Measurements from ENCODE around the gene PLCH1.
A peak's percentile ranks its signal among the peaks of the same experiment; 100 is the strongest.

PLCH1 gene

GRCh38 chr3:155763870-155764463 lies 19.1 kb upstream of the PLCH1 start:
- no peak overlapping the region for H3K27ac ChIP-seq (ENCODE audit: low read length)
- no peaks in the 10 kb centered on the region for H3K4me1 ChIP-seq (ENCODE audit: insufficient read depth, low read length)
- no peaks in the 10 kb centered on the region for H3K36me3 ChIP-seq (ENCODE audit: insufficient read depth, low read depth, low read length)
- no peak overlapping the region for H3K9ac ChIP-seq (ENCODE audit: low read depth, low read length)
- H3K4me3 ChIP-seq (ENCODE audit: low read length) = no peak overlapping the region
- no peaks in the 10 kb centered on the region for H3K27me3 ChIP-seq (ENCODE audit: insufficient read depth, low read length)
- H3K9me3 ChIP-seq (ENCODE audit: insufficient read depth, low read depth, low read length) = no peaks in the 10 kb centered on the region

GRCh38 chr3:155760653-155761052 lies 15.8 kb upstream of the PLCH1 start:
- H3K4me1 ChIP-seq (ENCODE audit: insufficient read depth, low read length) = no peaks in the 10 kb centered on the region
- no peaks in the 10 kb centered on the region for H3K9me3 ChIP-seq (ENCODE audit: insufficient read depth, low read depth, low read length)
- no peaks in the 10 kb centered on the region for H3K36me3 ChIP-seq (ENCODE audit: insufficient read depth, low read depth, low read length)
- no peak overlapping the region for H3K9ac ChIP-seq (ENCODE audit: low read depth, low read length)
- no peak overlapping the region for H3K27ac ChIP-seq (ENCODE audit: low read length)
- H3K27me3 ChIP-seq (ENCODE audit: insufficient read depth, low read length) = no peaks in the 10 kb centered on the region
- H3K4me3 ChIP-seq (ENCODE audit: low read length) = no peak overlapping the region

GRCh38 chr3:155757577-155757976 lies 12.7 kb upstream of the PLCH1 start:
- Histone ChIP-seq H3K27ac (ENCODE audit: low read length) (no peak overlapping the region), H3K4me3 (ENCODE audit: low read length) (no peak overlapping the region), H3K36me3 (ENCODE audit: insufficient read depth, low read depth, low read length) (no peaks in the 10 kb centered on the region), H3K9ac (ENCODE audit: low read depth, low read length) (no peak overlapping the region), H3K9me3 (ENCODE audit: insufficient read depth, low read depth, low read length) (no peaks in the 10 kb centered on the region), H3K4me1 (ENCODE audit: insufficient read depth, low read length) (peaks cover 3% of the 10 kb centered on the region; the same call in 1 of the 2 replicates), H3K27me3 (ENCODE audit: insufficient read depth, low read length) (no peaks in the 10 kb centered on the region)

GRCh38 chr3:155753038-155753639 lies 8.3 kb upstream of the PLCH1 start:
- Histone ChIP-seq H3K9ac (ENCODE audit: low read depth, low read length) (no peak overlapping the region), H3K27me3 (ENCODE audit: insufficient read depth, low read length) (no peaks in the 10 kb centered on the region), H3K9me3 (ENCODE audit: insufficient read depth, low read depth, low read length) (no peaks in the 10 kb centered on the region), H3K4me3 (ENCODE audit: low read length) (no peak overlapping the region), H3K4me1 (ENCODE audit: insufficient read depth, low read length) (peaks cover 26% of the 10 kb centered on the region; the same call in 1 of the 2 replicates), H3K36me3 (ENCODE audit: insufficient read depth, low read depth, low read length) (no peaks in the 10 kb centered on the region), H3K27ac (ENCODE audit: low read length) (no peak overlapping the region)

GRCh38 chr3:155748611-155749365 lies 3.9 kb upstream of the PLCH1 start:
- Histone ChIP-seq H3K27ac (ENCODE audit: low read length) (no peak overlapping the region), H3K4me1 (ENCODE audit: insufficient read depth, low read length) (peaks cover 45% of the 10 kb centered on the region), H3K4me3 (ENCODE audit: low read length) (no peak overlapping the region), H3K27me3 (ENCODE audit: insufficient read depth, low read length) (peaks cover 4% of the 10 kb centered on the region; the same call in 1 of the 2 replicates), H3K9ac (ENCODE audit: low read depth, low read length) (0 out of 2 replicates have a peak overlapping the region, but pooled peaks have one; percentile 30), H3K9me3 (ENCODE audit: insufficient read depth, low read depth, low read length) (no peaks in the 10 kb centered on the region), H3K36me3 (ENCODE audit: insufficient read depth, low read depth, low read length) (no peaks in the 10 kb centered on the region)

DNA sequence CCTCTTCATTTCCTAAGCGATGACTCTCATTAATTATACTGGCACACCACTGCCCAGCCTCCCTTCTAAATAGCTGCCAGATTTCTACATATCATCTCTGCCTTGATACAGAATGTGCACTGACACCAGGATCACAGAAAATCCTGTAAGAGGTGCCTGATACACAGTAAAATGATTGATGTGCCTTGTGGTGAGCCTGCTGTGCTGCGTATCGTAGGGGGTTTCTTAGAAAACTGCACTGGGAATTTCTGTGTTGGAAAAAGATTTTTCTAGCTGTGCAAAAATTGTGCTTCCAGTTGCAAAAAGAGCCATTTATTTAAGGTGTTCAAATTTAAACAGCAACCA lies 3.0 kb upstream of the PLCH1 start:
- Histone ChIP-seq H3K9ac (ENCODE audit: low read depth, low read length) (peak overlapping the region; percentile 56; the same call in 1 of the 2 replicates), H3K27me3 (ENCODE audit: insufficient read depth, low read length) (peaks cover 4% of the 10 kb centered on the region; the same call in 1 of the 2 replicates), H3K4me1 (ENCODE audit: insufficient read depth, low read length) (peaks cover 45% of the 10 kb centered on the region), H3K36me3 (ENCODE audit: insufficient read depth, low read depth, low read length) (no peaks in the 10 kb centered on the region), H3K4me3 (ENCODE audit: low read length) (peak overlapping the region; percentile 65), H3K9me3 (ENCODE audit: insufficient read depth, low read depth, low read length) (no peaks in the 10 kb centered on the region), H3K27ac (ENCODE audit: low read length) (no peak overlapping the region)

DNA sequence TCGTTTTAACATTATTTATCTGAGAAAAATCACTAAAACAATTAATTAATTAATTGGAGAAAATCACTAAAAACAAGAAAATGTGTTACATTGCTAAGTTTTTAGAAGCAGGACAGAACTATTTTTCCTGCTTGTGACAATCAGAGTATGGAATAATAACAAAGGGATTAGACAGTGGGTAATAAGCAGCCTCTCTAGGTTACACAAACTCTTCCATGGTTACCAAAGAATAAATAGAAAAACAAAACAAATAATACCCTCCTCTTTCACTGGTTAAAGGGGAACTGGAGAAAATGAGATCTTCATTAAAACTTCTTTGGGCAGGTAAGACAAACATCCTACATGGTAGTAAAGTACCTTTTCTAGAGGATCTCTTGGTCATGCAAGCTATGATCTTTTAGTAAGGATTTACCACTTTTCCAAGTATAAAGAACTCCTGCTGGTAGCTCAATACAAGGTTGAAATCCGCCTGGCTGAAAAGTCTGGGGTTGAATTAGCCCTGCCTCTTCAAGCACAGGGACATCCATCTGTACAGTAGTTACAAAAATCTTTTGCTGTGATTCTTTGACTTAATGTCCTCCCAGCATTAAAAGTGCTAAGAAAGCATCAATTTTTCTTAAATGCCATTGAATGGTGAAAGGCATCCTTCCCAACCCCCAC lies 2.5 kb upstream of the PLCH1 start:
- Histone ChIP-seq H3K9me3 (ENCODE audit: insufficient read depth, low read depth, low read length) (no peaks in the 10 kb centered on the region), H3K36me3 (ENCODE audit: insufficient read depth, low read depth, low read length) (no peaks in the 10 kb centered on the region), H3K4me1 (ENCODE audit: insufficient read depth, low read length) (peaks cover 40% of the 10 kb centered on the region), H3K9ac (ENCODE audit: low read depth, low read length) (peak overlapping the region; percentile 56; the same call in 1 of the 2 replicates), H3K27ac (ENCODE audit: low read length) (no peak overlapping the region), H3K27me3 (ENCODE audit: insufficient read depth, low read length) (peaks cover 4% of the 10 kb centered on the region; the same call in 1 of the 2 replicates), H3K4me3 (ENCODE audit: low read length) (peak overlapping the region; percentile 65)

GRCh38 chr3:155746703-155747102 lies 1.8 kb upstream of the PLCH1 start:
- H3K4me1 ChIP-seq (ENCODE audit: insufficient read depth, low read length) = peaks cover 33% of the 10 kb centered on the region
- peak overlapping the region; percentile 65 for H3K4me3 ChIP-seq (ENCODE audit: low read length)
- no peaks in the 10 kb centered on the region for H3K9me3 ChIP-seq (ENCODE audit: insufficient read depth, low read depth, low read length)
- no peaks in the 10 kb centered on the region for H3K36me3 ChIP-seq (ENCODE audit: insufficient read depth, low read depth, low read length)
- no peak overlapping the region for H3K27ac ChIP-seq (ENCODE audit: low read length)
- H3K27me3 ChIP-seq (ENCODE audit: insufficient read depth, low read length) = peaks cover 4% of the 10 kb centered on the region; the same call in 1 of the 2 replicates
- peak overlapping the region; percentile 56; the same call in 1 of the 2 replicates for H3K9ac ChIP-seq (ENCODE audit: low read depth, low read length)

DNA sequence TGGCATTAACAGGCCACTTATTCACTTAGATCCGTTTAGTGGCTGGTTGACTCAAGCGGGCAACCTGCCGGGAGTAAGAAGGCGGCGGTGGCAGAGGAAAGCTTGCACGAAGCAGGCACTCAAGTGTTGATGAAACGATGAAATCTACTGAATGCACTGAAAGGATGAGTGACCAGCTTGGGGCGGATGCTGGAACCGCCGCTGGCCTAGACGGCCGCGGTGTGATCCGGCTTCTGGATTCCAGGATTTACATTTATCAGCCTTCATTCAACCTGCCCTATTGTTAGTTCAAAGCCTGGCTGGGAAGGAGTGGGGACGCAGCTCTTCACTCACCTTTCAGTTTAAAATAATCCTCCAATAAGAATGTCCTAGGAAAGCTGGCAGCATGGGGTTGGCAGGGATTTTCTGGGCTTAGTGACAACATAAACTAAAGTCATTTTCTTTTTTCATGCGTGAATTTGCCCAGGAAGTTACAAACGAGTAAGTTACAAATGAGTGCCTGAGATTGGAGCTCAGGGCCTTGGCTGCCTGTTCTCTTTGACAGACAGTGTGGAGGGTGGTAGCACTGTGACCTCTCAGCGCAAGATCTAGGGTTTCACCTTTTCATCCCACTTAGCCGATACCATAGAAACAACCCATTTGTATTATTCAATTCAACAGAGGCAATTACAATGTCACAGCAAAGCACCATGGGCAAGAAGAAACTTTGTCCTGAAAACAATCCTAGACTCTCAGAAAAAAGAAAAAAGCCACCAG lies 1.1 kb upstream of the PLCH1 start:
- peaks cover 4% of the 10 kb centered on the region; the same call in 1 of the 2 replicates for H3K27me3 ChIP-seq (ENCODE audit: insufficient read depth, low read length)
- peak overlapping the region; percentile 56; the same call in 1 of the 2 replicates for H3K9ac ChIP-seq (ENCODE audit: low read depth, low read length)
- no peaks in the 10 kb centered on the region for H3K36me3 ChIP-seq (ENCODE audit: insufficient read depth, low read depth, low read length)
- no peaks in the 10 kb centered on the region for H3K9me3 ChIP-seq (ENCODE audit: insufficient read depth, low read depth, low read length)
- peak overlapping the region; percentile 36 for H3K27ac ChIP-seq (ENCODE audit: low read length)
- peaks cover 32% of the 10 kb centered on the region for H3K4me1 ChIP-seq (ENCODE audit: insufficient read depth, low read length)
- peak overlapping the region; percentile 65 for H3K4me3 ChIP-seq (ENCODE audit: low read length)

DNA sequence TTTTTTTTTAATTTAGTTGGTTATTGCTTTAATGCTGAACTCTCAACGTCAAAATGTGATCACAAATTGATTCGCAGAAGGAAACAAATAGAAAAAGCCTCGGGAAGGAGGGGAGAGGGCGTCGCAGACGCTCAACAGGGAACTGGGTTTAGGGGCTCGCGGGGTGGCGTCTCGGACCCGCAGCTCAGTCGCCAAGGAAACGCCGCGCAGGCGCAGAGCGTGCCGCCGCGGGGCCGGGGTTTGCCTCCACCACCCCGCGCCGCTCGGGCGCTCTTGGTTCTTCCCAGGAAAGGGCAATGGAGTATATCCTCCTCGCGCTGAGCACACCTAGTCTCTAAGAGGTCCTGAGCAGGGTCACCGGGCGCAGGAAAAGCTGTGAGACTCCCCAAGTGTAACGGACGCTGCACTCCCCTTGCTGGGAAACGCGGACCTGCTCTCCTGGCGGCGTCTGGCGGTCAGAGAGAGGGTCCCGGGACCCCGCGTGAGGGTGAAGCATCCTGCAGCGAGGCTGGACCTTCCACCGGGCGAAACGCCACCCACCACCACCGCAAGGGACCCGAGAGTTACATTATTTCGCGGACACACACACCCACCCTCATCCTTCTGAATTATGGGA lies 753 bp downstream of the PLCH1 start:
- peaks cover 4% of the 10 kb centered on the region; the same call in 1 of the 2 replicates for H3K27me3 ChIP-seq (ENCODE audit: insufficient read depth, low read length)
- peak overlapping the region; percentile 58 for H3K27ac ChIP-seq (ENCODE audit: low read length)
- H3K4me3 ChIP-seq (ENCODE audit: low read length) = peak overlapping the region; percentile 90
- H3K9me3 ChIP-seq (ENCODE audit: insufficient read depth, low read depth, low read length) = no peaks in the 10 kb centered on the region
- H3K36me3 ChIP-seq (ENCODE audit: insufficient read depth, low read depth, low read length) = no peaks in the 10 kb centered on the region
- peaks cover 30% of the 10 kb centered on the region for H3K4me1 ChIP-seq (ENCODE audit: insufficient read depth, low read length)
- H3K9ac ChIP-seq (ENCODE audit: low read depth, low read length) = peak overlapping the region; percentile 89
